Stomach (tissue), 9 donors: ENCODE data around the gene KLK8. TPM values are rescaled to one million over a fixed set of nuclear protein-coding genes. Genes with fewer than 3 reads are reported as not detected.

Source experiments
- DNase-seq, 2 donors: peaks; one replicate each; pipeline versions ENCODE4 v3.0.0 to v3.0.0-alpha.2; 2013 to 2019
- H3K27ac ChIP-seq, 5 donors: fragments of 200-600 bp in 4 of 5; sonication (generic) in 4 of 5; one replicate each; pipeline ENCODE4 v1.5.1; 2013 to 2019; ENCODE audit warnings: mild to moderate bottlenecking in 1 of 5, moderate library complexity in 1 of 5
- H3K27me3 ChIP-seq, 3 donors: fragments of 200-600 bp; sonication (generic); one replicate each; pipeline ENCODE4 v1.5.1; 2017 to 2019; ENCODE audit warnings: mixed run types in 1 of 3
- H3K36me3 ChIP-seq, 4 donors: fragments of 200-600 bp; sonication (generic); 1 replicate in 3 of 4; 2 replicates in 1 of 4; pipeline ENCODE4 v1.5.1; 2016 to 2019
- H3K4me1 ChIP-seq, 4 donors: fragments of 200-600 bp; sonication (generic); one replicate each; pipeline ENCODE4 v1.5.1; 2016 to 2019
- H3K4me3 ChIP-seq, 4 donors: fragments of 200-600 bp; sonication (generic) in 3 of 4; one replicate each; pipeline ENCODE4 v1.5.1; 2016 to 2019; ENCODE audit warnings: mild to moderate bottlenecking in 1 of 4
- H3K9me3 ChIP-seq, 4 donors: fragments of 200-600 bp; sonication (generic); one replicate each; pipeline ENCODE4 v1.5.1; 2016 to 2019
- CTCF ChIP-seq, 7 experiments: fragments of 450-650 bp in 4 of 7; fragments of 200-600 bp in 3 of 7; sonication (generic) in 3 of 7; IDR thresholded peaks; one replicate each; pipeline ENCODE4 v1.5.1; 2016 to 2019; ENCODE audit warnings: antibody characterized with exemption in 7 of 7, control low read depth in 2 of 7, mild to moderate bottlenecking in 1 of 7
- EP300 ChIP-seq: sonication (generic); formaldehyde crosslinking; IDR thresholded peaks from one replicate; pipeline ENCODE4 v1.6.1; 2017; ENCODE audit warnings: antibody characterized with exemption
- POLR2A ChIP-seq, 4 donors: fragments of 450-650 bp; IDR thresholded peaks; one replicate each; pipeline ENCODE4 v1.6.1; 2016; ENCODE audit warnings: antibody characterized with exemption in 4 of 4, control low read depth in 2 of 4, mild to moderate bottlenecking in 1 of 4, moderate library complexity in 1 of 4
- POLR2AphosphoS5 ChIP-seq, 3 donors: sonication (generic); formaldehyde crosslinking; IDR thresholded peaks; one replicate each; pipeline ENCODE4 v1.6.1; 2016; ENCODE audit warnings: antibody characterized with exemption in 3 of 3
- WGBS, 5 donors: extraction: QIAGEN DNeasy Blood & Tissue Kit in 3 of 5; methylation state at CpG; one replicate each; pipeline versions ENCODE4 v1.1.5 to v1.1.7; 2013 to 2018; 5-methylcytosine and 5-hydroxymethylcytosine counted together
- intact Hi-C: fragments of 100-400 bp; cut with DNase I; formaldehyde crosslinking; loops from one replicate; pipeline ENCODE4 v1.15.1; 2023; ENCODE audit warnings: low total_unique reads
- polyA plus RNA-seq, 3 donors: library from polyadenylated mRNA; stranded (reverse); fragments of 200-250 nt; gene quantifications; one replicate each; pipeline ENCODE4 v1.2.3, GENCODE V29; 2013
- total RNA-seq, 5 donors: library from RNA; depleted of rRNA; stranded (reverse); fragments of >200 nt; gene quantifications; one replicate each; pipeline versions ENCODE4 v1.1.0 to v1.2.3, GENCODE V29; 2014 to 2016
- donor health status: healthy with polysubstance abuse.
- donor health status: Bipolar disorder and iron deficiency.
- donor health status: healthy.

KLK8 gene
- total and polyA plus RNA-seq, 8 donors, result 116 TPM; not detected in 7

GRCh38 chr19:50952910-50953309, 48.5 kb downstream of the KLK8 start, which contains the start of gene KLK5:
TSS of gene KLK5 (minus strand) at chr19:50953038. CDS start at chr19:50952657, 381 bp downstream.
- peak in 1 of 2 donors; percentile 9 for DNase-seq
- peaks cover 0 to 60% (median 11%) of the 10 kb centered on the region in 3 donors for H3K27me3 ChIP-seq
- H3K9me3 ChIP-seq, result no peaks in the 10 kb centered on the region
- no peaks in the 10 kb centered on the region for H3K36me3 ChIP-seq
- WGBS, 5 donors, result 13 to 19% (median 15%) methylated on average over 6 to 7 of the region's 7 CpGs
- no peak within 1 kb of the TSS for H3K27ac ChIP-seq
- TF ChIP-seq EP300 (no peak), POLR2AphosphoS5 (IDR thresholded peaks at IDR 0.05) (no peak), POLR2A (IDR thresholded peaks at IDR 0.05) (no peak), CTCF (IDR thresholded peaks at IDR 0.05) (no peak)
- H3K4me3 ChIP-seq, result no peak within 1 kb of the TSS
- intact Hi-C loops, result no loop called here
- no peaks in the 10 kb centered on the region for H3K4me1 ChIP-seq

GRCh38 chr19:50949861-50950260, 51.5 kb downstream of the KLK8 start:
- Histone ChIP-seq H3K9me3 (no peaks in the 10 kb centered on the region), H3K4me3 (no peak overlapping the region), H3K27ac (no peak overlapping the region), H3K4me1 (no peaks in the 10 kb centered on the region), H3K36me3 (no peaks in the 10 kb centered on the region), H3K27me3 (peaks cover 0 to 44% (median 7%) of the 10 kb centered on the region in 3 donors)
- no peak for DNase-seq
- 52 to 68% (median 55%) methylated on average over 14 to 19 of the region's 19 CpGs for WGBS, 5 donors
- intact Hi-C loops, result no loop called here
- TF ChIP-seq EP300 (no peak), POLR2AphosphoS5 (IDR thresholded peaks at IDR 0.05) (no peak), POLR2A (IDR thresholded peaks at IDR 0.05) (no peak), CTCF (IDR thresholded peaks at IDR 0.05) (no peak)

- no peak for TF ChIP-seq CTCF (IDR thresholded peaks at IDR 0.05)
- no peak for TF ChIP-seq EP300
- no peak for TF ChIP-seq POLR2A (IDR thresholded peaks at IDR 0.05)
- TF ChIP-seq POLR2AphosphoS5 (IDR thresholded peaks at IDR 0.05), result no peak
- intact Hi-C loops, result no loop called here
- H3K4me3 ChIP-seq, result no peak overlapping the region
Measured at GRCh38 chr19:50947123-50947522, 54.3 kb downstream of the KLK8 start.

More at GRCh38 chr19:50947123-50947522, 54.3 kb downstream of the KLK8 start:
- DNase-seq, result no peak
- no peaks in the 10 kb centered on the region for H3K36me3 ChIP-seq
- peaks cover 0 to 3% (median 0%) of the 10 kb centered on the region in 4 donors for H3K9me3 ChIP-seq
- no peaks in the 10 kb centered on the region for H3K4me1 ChIP-seq
- peaks cover 0 to 29% (median under 1%) of the 10 kb centered on the region in 3 donors for H3K27me3 ChIP-seq
- 78 to 84% (median 80%) methylated on average over 4 of the region's 4 CpGs for WGBS, 5 donors
- H3K27ac ChIP-seq, result no peak overlapping the region

Other genes starting within 250 kb of the KLK8 start
- gene GPR32, start 231.1 kb downstream of the KLK8 start, total RNA-seq, result not detected
- not detected for gene GPR32, start 231.1 kb downstream of the KLK8 start, polyA plus RNA-seq
- gene ACP4, start 211.2 kb downstream of the KLK8 start, total RNA-seq, result not detected
- gene ACP4, start 211.2 kb downstream of the KLK8 start, polyA plus RNA-seq, result not detected
- 10 to 100 TPM in 1 of 5 donors, 1 to 10 TPM in 1, not detected in 3; 4.1 to 55.0 TPM for gene KLK1, start 177.8 kb downstream of the KLK8 start, total RNA-seq
- gene KLK1, start 177.8 kb downstream of the KLK8 start, polyA plus RNA-seq, result 10 to 100 TPM in 1 of 3 donors, 1 to 10 TPM in 2; 6.0 to 12.8 (median 6.9) TPM
- not detected for gene KLK15, start 168.0 kb downstream of the KLK8 start, total RNA-seq
- not detected for gene KLK15, start 168.0 kb downstream of the KLK8 start, polyA plus RNA-seq
- 100 to 1,000 TPM in 1 of 5 donors, 10 to 100 TPM in 1, not detected in 3; 46.9 to 134 TPM for gene KLK3, start 146.7 kb downstream of the KLK8 start, total RNA-seq
- not detected for gene KLK3, start 146.7 kb downstream of the KLK8 start, polyA plus RNA-seq
- 10 to 100 TPM in 1 of 5 donors, not detected in 4; 94.6 TPM for gene KLK2, start 128.2 kb downstream of the KLK8 start, total RNA-seq
- not detected for gene KLK2, start 128.2 kb downstream of the KLK8 start, polyA plus RNA-seq
- not detected for gene KLK4, start 90.2 kb downstream of the KLK8 start, total RNA-seq
- not detected for gene KLK4, start 90.2 kb downstream of the KLK8 start, polyA plus RNA-seq
- gene KLK5, start 48.6 kb downstream of the KLK8 start, total RNA-seq, result not detected
- 10 to 100 TPM in 1 of 3 donors, not detected in 2; 10.4 TPM for gene KLK5, start 48.6 kb downstream of the KLK8 start, polyA plus RNA-seq
- gene KLK6, start 32.0 kb downstream of the KLK8 start, total RNA-seq, result not detected
- 1 to 10 TPM in 1 of 3 donors, not detected in 2; 4.5 TPM for gene KLK6, start 32.0 kb downstream of the KLK8 start, polyA plus RNA-seq
- gene KLK7, start 17.7 kb downstream of the KLK8 start, total RNA-seq, result not detected
- gene KLK7, start 17.7 kb downstream of the KLK8 start, polyA plus RNA-seq, result 1 to 10 TPM in 1 of 3 donors, not detected in 2; 7.8 TPM
- 1 to 10 TPM in 1 of 5 donors, not detected in 4; 1.3 TPM for gene KLK10, start 18.1 kb upstream of the KLK8 start, total RNA-seq
- 10 to 100 TPM in 1 of 3 donors, 1 to 10 TPM in 2; 2.1 to 62.7 (median 3.8) TPM for gene KLK10, start 18.1 kb upstream of the KLK8 start, polyA plus RNA-seq
- gene KLK11, start 25.0 kb upstream of the KLK8 start, total RNA-seq, result 100 to 1,000 TPM in 1 of 5 donors, 10 to 100 TPM in 2, 1 to 10 TPM in 1, not detected in 1; 1.8 to 128 (median 26.0) TPM
- 100 to 1,000 TPM in 1 of 3 donors, 10 to 100 TPM in 2; 34.1 to 152 (median 71.8) TPM for gene KLK11, start 25.0 kb upstream of the KLK8 start, polyA plus RNA-seq
- not detected for gene KLK12, start 33.4 kb upstream of the KLK8 start, total RNA-seq
- 10 to 100 TPM in 1 of 3 donors, 1 to 10 TPM in 1, not detected in 1; 2.0 to 26.5 TPM for gene KLK12, start 33.4 kb upstream of the KLK8 start, polyA plus RNA-seq
- gene KLK13, start 63.5 kb upstream of the KLK8 start, total RNA-seq, result 1 to 10 TPM in 1 of 5 donors, not detected in 4; 10.0 TPM
- 10 to 100 TPM in 1 of 3 donors, 1 to 10 TPM in 2; 3.2 to 82.1 (median 9.5) TPM for gene KLK13, start 63.5 kb upstream of the KLK8 start, polyA plus RNA-seq
- gene KLK14, start 81.3 kb upstream of the KLK8 start, total RNA-seq, result not detected
- under 1 TPM in 2 of 3 donors, not detected in 1; 0.31 to 0.35 TPM for gene KLK14, start 81.3 kb upstream of the KLK8 start, polyA plus RNA-seq
- 10 to 100 TPM in 2 of 5 donors, 1 to 10 TPM in 2, under 1 TPM in 1; 0.58 to 47.3 (median 7.4) TPM for gene CTU1, start 106.8 kb upstream of the KLK8 start, total RNA-seq
- 1 to 10 TPM; 2.4 to 5.3 (median 2.8) TPM for gene CTU1, start 106.8 kb upstream of the KLK8 start, polyA plus RNA-seq
- 10 to 100 TPM in 1 of 5 donors, 1 to 10 TPM in 3, not detected in 1; 1.1 to 13.9 (median 1.9) TPM for gene SIGLEC9, start 123.3 kb upstream of the KLK8 start, total RNA-seq
- 1 to 10 TPM in 1 of 3 donors, under 1 TPM in 2; 0.61 to 3.6 (median 0.80) TPM for gene SIGLEC9, start 123.3 kb upstream of the KLK8 start, polyA plus RNA-seq
- gene SIGLEC7, start 140.7 kb upstream of the KLK8 start, total RNA-seq, result 1 to 10 TPM in 1 of 5 donors, under 1 TPM in 1, not detected in 3; 0.18 to 1.3 TPM
- gene SIGLEC7, start 140.7 kb upstream of the KLK8 start, polyA plus RNA-seq, result 1 to 10 TPM in 1 of 3 donors, under 1 TPM in 1, not detected in 1; 0.50 to 1.8 TPM
- gene CD33, start 223.5 kb upstream of the KLK8 start, total RNA-seq, result 1 to 10 TPM in 2 of 5 donors, not detected in 3; 3.7 to 4.8 TPM
- gene CD33, start 223.5 kb upstream of the KLK8 start, polyA plus RNA-seq, result 1 to 10 TPM; 1.7 to 3.0 (median 1.7) TPM
- gene SIGLECL1, start 249.5 kb upstream of the KLK8 start, total RNA-seq, result not detected
- gene SIGLECL1, start 249.5 kb upstream of the KLK8 start, polyA plus RNA-seq, result not detected